HAP-1 (cell line): Measurements from ENCODE around the gene FOXI1.

Source experiments
- DNase-seq, 2 experiments: peaks; one replicate each; pipeline ENCODE4 v3.0.0-alpha.2; 2016 to 2020; ENCODE audit warnings: low spot score in 2 of 2
- H3K27me3 ChIP-seq: fragments of 250-450 bp; sonication (Bioruptor Pico); 2 replicates; pipeline ENCODE4 v1.5.1; 2020; ENCODE audit warnings: low read depth, mild to moderate bottlenecking, moderate library complexity
- H3K36me3 ChIP-seq: fragments of 250-450 bp; sonication (Bioruptor Pico); replicated peaks from 2 replicates; pipeline ENCODE4 v1.5.1; 2020; ENCODE audit warnings: mild to moderate bottlenecking
- H3K4me1 ChIP-seq: fragments of 250-450 bp; sonication (Bioruptor Pico); 2 replicates; pipeline ENCODE4 v1.5.1; 2020; ENCODE audit warnings: mild to moderate bottlenecking
- H3K4me3 ChIP-seq: fragments of 250-450 bp; sonication (Bioruptor Pico); 2 replicates; pipeline ENCODE4 v1.5.1; 2020; ENCODE audit warnings: mild to moderate bottlenecking, moderate library complexity
- H3K9me3 ChIP-seq: fragments of 250-450 bp; sonication (Bioruptor Pico); 2 replicates; pipeline ENCODE4 v1.5.1; 2020; ENCODE audit warnings: mild to moderate bottlenecking, moderate library complexity
- in situ Hi-C: fragments of 300-500 bp; cut with MboI; formaldehyde crosslinking; loops from 3 replicates; pipeline ENCODE4 v1.14.3; 2020; ENCODE audit warnings: low sequenced_read_pairs, inconsistent platforms, mixed read lengths

FOXI1 gene

DNA sequence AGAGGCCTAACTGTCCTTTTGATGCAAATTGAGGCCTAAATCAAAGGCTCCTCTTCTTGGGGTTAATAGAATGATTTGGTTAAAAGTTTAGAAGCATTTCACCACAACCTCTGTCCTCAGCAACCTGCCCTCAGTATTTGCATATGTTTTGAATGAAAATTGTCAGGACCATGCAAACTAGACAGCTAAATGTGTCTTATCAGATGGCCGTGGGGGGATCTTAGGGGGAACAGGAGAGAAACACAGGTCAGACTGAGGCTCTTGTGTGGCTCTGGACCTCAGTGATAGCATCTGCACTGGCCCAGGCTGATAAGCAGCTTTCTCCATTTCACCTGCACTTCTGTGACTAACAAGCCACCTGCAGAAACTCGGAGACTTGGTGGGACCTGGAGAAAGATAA, 49.0 kb downstream of the FOXI1 start:
- Histone ChIP-seq H3K9me3 (no peaks in the 10 kb centered on the region), H3K36me3 (no peaks in the 10 kb centered on the region), H3K4me1 (peaks cover 12% of the 10 kb centered on the region), H3K4me3 (no peak overlapping the region), H3K27me3 (no peaks in the 10 kb centered on the region)
- no peak for DNase-seq
- in situ Hi-C loops, result no loop called here

DNA sequence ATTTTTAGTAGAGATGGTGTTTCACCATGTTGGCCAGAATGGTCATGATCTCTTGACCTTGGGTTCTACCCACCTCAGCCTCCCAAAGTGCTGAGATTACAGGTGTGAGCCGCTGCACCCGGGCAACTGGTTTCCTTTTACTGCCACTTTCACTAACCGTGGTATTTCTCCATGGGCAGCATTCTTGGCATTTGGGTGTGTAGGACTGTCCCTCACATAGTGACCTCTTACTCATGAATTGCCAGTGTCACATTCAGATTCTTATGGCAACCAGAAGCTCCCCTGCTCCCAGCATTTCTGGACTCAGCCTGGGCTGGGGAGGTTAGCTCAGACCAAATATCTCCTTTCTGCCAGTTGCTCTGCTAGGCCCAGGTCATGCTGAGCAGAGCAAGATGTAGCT, 50.1 kb downstream of the FOXI1 start:
- H3K27me3 ChIP-seq, result no peaks in the 10 kb centered on the region
- H3K9me3 ChIP-seq, result no peaks in the 10 kb centered on the region
- no peaks in the 10 kb centered on the region for H3K36me3 ChIP-seq
- H3K4me1 ChIP-seq, result peaks cover 10% of the 10 kb centered on the region
- in situ Hi-C loops, result no loop called here
- DNase-seq, result no peak
- H3K4me3 ChIP-seq, result no peak overlapping the region

DNA sequence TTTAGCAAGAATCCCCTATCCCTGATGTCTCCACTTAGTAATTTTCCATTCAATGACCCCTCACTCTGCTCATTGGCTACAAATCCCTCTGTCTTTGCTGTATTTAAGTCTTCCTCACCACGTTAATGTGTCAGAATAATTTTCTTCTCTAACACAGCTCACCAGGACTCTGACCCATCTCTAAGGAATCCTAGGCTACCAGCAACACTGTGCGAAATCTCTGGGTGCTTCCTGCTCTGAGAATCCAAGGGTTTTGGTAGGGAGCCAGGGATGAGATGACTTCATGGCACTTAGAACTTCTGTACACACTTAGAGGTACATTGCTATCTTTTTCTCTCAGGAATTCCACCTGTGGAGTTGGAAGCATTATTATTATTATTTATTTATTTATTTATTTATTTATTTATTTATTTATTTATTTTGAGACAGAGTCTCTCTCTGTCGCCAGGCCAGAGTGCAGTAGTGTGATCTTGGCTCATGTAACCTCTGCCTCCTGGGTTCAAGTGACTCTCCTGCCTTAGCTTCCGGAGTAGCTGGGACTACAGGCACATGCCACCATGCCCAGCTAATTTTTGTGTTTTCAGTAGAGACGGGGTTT, 53.5 kb downstream of the FOXI1 start:
- no peaks in the 10 kb centered on the region for H3K36me3 ChIP-seq
- no peaks in the 10 kb centered on the region for H3K9me3 ChIP-seq
- in situ Hi-C loops, result no loop called here
- DNase-seq, result no peak
- H3K4me1 ChIP-seq, result no peaks in the 10 kb centered on the region; the same call in 1 of the 2 replicates
- H3K27me3 ChIP-seq, result no peaks in the 10 kb centered on the region
- H3K4me3 ChIP-seq, result no peak overlapping the region
